GM21423 (cell line): Measurements from ENCODE around the gene ATP8A1.
"Not testable (repeated sequence)": the region's sequence is repeated elsewhere in the genome, so short reads cannot be mapped to it uniquely, and the experiment has no call there.

Source experiments
- ATAC-seq: cut with Tn5 transposase; IDR thresholded peaks from one replicate; pipeline ENCODE4 v1.9.1; 2021; ENCODE audit warnings: mild to moderate bottlenecking, moderate library complexity; ENCODE audit not compliant: unreplicated experiment

Gene ATP8A1

GRCh38 chr4:42478946-42479345 is 178.0 kb downstream of the ATP8A1 start:
- ATAC-seq = no peak

GRCh38 chr4:42478509-42478908 is 178.4 kb downstream of the ATP8A1 start:
- no peak for ATAC-seq

GRCh38 chr4:42474406-42474805 is 182.5 kb downstream of the ATP8A1 start:
- ATAC-seq = no peak

- no peak for ATAC-seq
These were observed 183.7 kb downstream of the ATP8A1 start for GRCh38 chr4:42473071-42473684.

GRCh38 chr4:42471896-42472295 is 185.0 kb downstream of the ATP8A1 start:
- ATAC-seq = no peak

GRCh38 chr4:42470023-42470422 is 186.9 kb downstream of the ATP8A1 start:
- ATAC-seq = no peak

GRCh38 chr4:42467777-42468176 is 189.1 kb downstream of the ATP8A1 start:
- ATAC-seq = not testable (repeated sequence)

- no peak for ATAC-seq
These were observed 190.5 kb downstream of the ATP8A1 start for GRCh38 chr4:42466273-42466844.

- ATAC-seq = no peak
These were observed 192.3 kb downstream of the ATP8A1 start for GRCh38 chr4:42464550-42465094.

- not testable (repeated sequence) for ATAC-seq
These were observed 195.7 kb downstream of the ATP8A1 start for GRCh38 chr4:42461216-42461615.

GRCh38 chr4:42460043-42460442 is 196.9 kb downstream of the ATP8A1 start:
- peak; percentile 93 for ATAC-seq

GRCh38 chr4:42458657-42459056 is 198.2 kb downstream of the ATP8A1 start:
- no peak for ATAC-seq

GRCh38 chr4:42454755-42455420 is 202.0 kb downstream of the ATP8A1 start:
- no peak for ATAC-seq

GRCh38 chr4:42453612-42454011 is 203.3 kb downstream of the ATP8A1 start:
- ATAC-seq = peak; percentile 80

GRCh38 chr4:42452823-42453222 is 204.1 kb downstream of the ATP8A1 start:
- peak; percentile 49 for ATAC-seq

GRCh38 chr4:42446823-42447222 is 210.1 kb downstream of the ATP8A1 start:
- no peak for ATAC-seq

GRCh38 chr4:42445038-42445437 is 211.9 kb downstream of the ATP8A1 start:
- no peak for ATAC-seq

- no peak for ATAC-seq
These were observed 214.3 kb downstream of the ATP8A1 start for GRCh38 chr4:42442601-42443000.

GRCh38 chr4:42440083-42440482 is 216.8 kb downstream of the ATP8A1 start:
- ATAC-seq = no peak

- ATAC-seq = no peak
These were observed 219.9 kb downstream of the ATP8A1 start for GRCh38 chr4:42436928-42437565.

GRCh38 chr4:42428036-42428435 is 228.9 kb downstream of the ATP8A1 start:
- ATAC-seq = no peak
